Endothelial cell of umbilical vein (primary cell): ENCODE data around the gene TMEM214.

Source experiments
- CTCF ChIP-seq, 2 donors: IDR thresholded peaks; 1 replicate in 1 of 2; 2 replicates in 1 of 2; pipeline ENCODE4 v1.5.1; 2011; ENCODE audit warnings: low read length in 2 of 2, mild to moderate bottlenecking in 2 of 2, moderate library complexity in 2 of 2, control low read depth in 1 of 2, inconsistent platforms in 1 of 2, low read depth in 1 of 2; ENCODE audit not compliant: insufficient read depth in 1 of 2; ENCODE audit errors: extremely low read depth in 1 of 2
- EZH2 ChIP-seq: IDR thresholded peaks from 2 replicates; pipeline ENCODE4 v1.6.1; 2012; ENCODE audit warnings: borderline replicate concordance, low read depth, mild to moderate bottlenecking, moderate library complexity, low read length, inconsistent platforms; ENCODE audit not compliant: severe bottlenecking
- FOS ChIP-seq: IDR thresholded peaks from 2 replicates; pipeline ENCODE4 v1.6.1; 2011; ENCODE audit warnings: mild to moderate bottlenecking, low read length, moderate library complexity, borderline replicate concordance; ENCODE audit not compliant: insufficient read depth
- GATA2 ChIP-seq: IDR thresholded peaks from 2 replicates; pipeline ENCODE4 v1.7.0; 2011; ENCODE audit warnings: low read depth, mild to moderate bottlenecking, moderate library complexity, mixed read lengths, low read length; ENCODE audit not compliant: insufficient read length, insufficient read depth
- MAX ChIP-seq: IDR thresholded peaks from 2 replicates; pipeline ENCODE4 v1.6.1; 2011; ENCODE audit not compliant: insufficient read depth, insufficient read length
- POLR2A ChIP-seq: IDR thresholded peaks from 2 replicates; pipeline ENCODE4 v1.6.1; 2012; ENCODE audit warnings: low read depth, mild to moderate bottlenecking, control low read depth, low read length
- POLR2AphosphoS5 ChIP-seq: IDR thresholded peaks from 2 replicates; pipeline ENCODE4 v1.6.1; 2012; ENCODE audit warnings: low read depth, mild to moderate bottlenecking, control low read depth, low read length, moderate library complexity; ENCODE audit not compliant: insufficient read depth

- TF ChIP-seq CTCF (IDR thresholded peaks at IDR 0.05; ENCODE audit: extremely low read depth in 1 of 2, insufficient read depth in 1 of 2, low read depth in 1 of 2, low read length in 2 of 2) (no peak), GATA2 (no peak), FOS (no peak), MAX (no peak), POLR2AphosphoS5 (no peak), POLR2A (no peak), EZH2 (no peak)
Measured at GRCh38 chr2:27003007-27003406, 29.8 kb upstream of the TMEM214 start.
